Smooth muscle cell (in vitro differentiated cells): ENCODE measurements around the gene EGFL7. TPM values are rescaled to one million over a fixed set of nuclear protein-coding genes. Genes with fewer than 3 reads are reported as not detected.
A peak's percentile ranks its signal among the peaks of the same experiment; 100 is the strongest.

Experiments
- DNase-seq: peaks from one replicate; lab custom pipeline; 2025; ENCODE audit not compliant: unreplicated experiment; lab: John Stamatoyannopoulos, UW
- H2AFZ ChIP-seq: fragments of 200-600 bp; sonication (generic); 2 replicates; pipeline ENCODE4 v1.6.0; 2016; ENCODE audit warnings: antibody characterized with exemption, low read depth, mild to moderate bottlenecking
- H3F3A ChIP-seq: fragments of 200-600 bp; sonication (generic); 2 replicates; pipeline ENCODE4 v1.6.0; 2017; ENCODE audit warnings: antibody characterized with exemption, low read depth
- H3K27ac ChIP-seq: fragments of 200-600 bp; sonication (generic); 2 replicates; pipeline ENCODE4 v1.5.1; 2016; ENCODE audit warnings: low read depth, mild to moderate bottlenecking
- H3K27me3 ChIP-seq: fragments of 200-600 bp; sonication (generic); 2 replicates; pipeline ENCODE4 v1.6.1; 2016; ENCODE audit warnings: low read depth, mild to moderate bottlenecking
- H3K36me3 ChIP-seq: fragments of 200-600 bp; sonication (generic); 2 replicates; pipeline ENCODE4 v1.5.1; 2016; ENCODE audit warnings: low read depth
- H3K4me1 ChIP-seq: fragments of 200-600 bp; sonication (generic); 2 replicates; pipeline ENCODE4 v1.5.1; 2016; ENCODE audit warnings: low read depth
- H3K4me2 ChIP-seq: fragments of 200-600 bp; sonication (generic); 2 replicates; pipeline ENCODE4 v1.6.0; 2016; ENCODE audit warnings: mild to moderate bottlenecking
- H3K4me3 ChIP-seq: fragments of 200-600 bp; sonication (generic); 2 replicates; pipeline ENCODE4 v1.5.1; 2016; ENCODE audit warnings: mild to moderate bottlenecking
- H3K79me2 ChIP-seq: fragments of 200-600 bp; sonication (generic); 2 replicates; pipeline ENCODE4 v1.6.0; 2016; ENCODE audit warnings: low read depth, mild to moderate bottlenecking
- H3K9ac ChIP-seq: fragments of 200-600 bp; sonication (generic); 2 replicates; pipeline ENCODE4 v1.6.0; 2016; ENCODE audit warnings: low read depth
- H3K9me3 ChIP-seq: fragments of 200-600 bp; sonication (generic); replicated peaks from 2 replicates; pipeline ENCODE4 v1.5.1; 2016; ENCODE audit warnings: low read depth
- H4K20me1 ChIP-seq: fragments of 200-600 bp; sonication (generic); 2 replicates; pipeline ENCODE4 v1.6.0; 2016; ENCODE audit warnings: low read depth
- WGBS: methylation state at CpG from one replicate; pipeline ENCODE4 v1.1.7; 2016; ENCODE audit warnings: low lambda C conversion rate; 5-methylcytosine and 5-hydroxymethylcytosine counted together
- polyA plus RNA-seq: library from polyadenylated mRNA; unstranded; fragments of >200 nt; fragmentation: Nextera tagmentation; extraction: Ambion mirVana; gene quantifications from 2 replicates; pipeline ENCODE4 v1.2.1, GENCODE V29; 2016
- total RNA-seq: library from RNA; depleted of rRNA; stranded (reverse); fragments of >200 nt; gene quantifications from 2 replicates; pipeline ENCODE4 v1.2.3, GENCODE V29; 2014
- TF ChIP-seq, protein P1 (sequence below): fragments of 200-600 bp; sonication (generic); IDR thresholded peaks from 2 replicates; pipeline ENCODE4 v1.5.1; 2017; ENCODE audit warnings: borderline replicate concordance, mild to moderate bottlenecking, antibody characterized with exemption; ENCODE audit not compliant: insufficient read depth, poor library complexity, severe bottlenecking

The EGFL7 gene
- total RNA-seq (60.3 and 61.8 TPM in 2 replicates), polyA plus RNA-seq (196 and 239 TPM in 2 replicates)

DNA sequence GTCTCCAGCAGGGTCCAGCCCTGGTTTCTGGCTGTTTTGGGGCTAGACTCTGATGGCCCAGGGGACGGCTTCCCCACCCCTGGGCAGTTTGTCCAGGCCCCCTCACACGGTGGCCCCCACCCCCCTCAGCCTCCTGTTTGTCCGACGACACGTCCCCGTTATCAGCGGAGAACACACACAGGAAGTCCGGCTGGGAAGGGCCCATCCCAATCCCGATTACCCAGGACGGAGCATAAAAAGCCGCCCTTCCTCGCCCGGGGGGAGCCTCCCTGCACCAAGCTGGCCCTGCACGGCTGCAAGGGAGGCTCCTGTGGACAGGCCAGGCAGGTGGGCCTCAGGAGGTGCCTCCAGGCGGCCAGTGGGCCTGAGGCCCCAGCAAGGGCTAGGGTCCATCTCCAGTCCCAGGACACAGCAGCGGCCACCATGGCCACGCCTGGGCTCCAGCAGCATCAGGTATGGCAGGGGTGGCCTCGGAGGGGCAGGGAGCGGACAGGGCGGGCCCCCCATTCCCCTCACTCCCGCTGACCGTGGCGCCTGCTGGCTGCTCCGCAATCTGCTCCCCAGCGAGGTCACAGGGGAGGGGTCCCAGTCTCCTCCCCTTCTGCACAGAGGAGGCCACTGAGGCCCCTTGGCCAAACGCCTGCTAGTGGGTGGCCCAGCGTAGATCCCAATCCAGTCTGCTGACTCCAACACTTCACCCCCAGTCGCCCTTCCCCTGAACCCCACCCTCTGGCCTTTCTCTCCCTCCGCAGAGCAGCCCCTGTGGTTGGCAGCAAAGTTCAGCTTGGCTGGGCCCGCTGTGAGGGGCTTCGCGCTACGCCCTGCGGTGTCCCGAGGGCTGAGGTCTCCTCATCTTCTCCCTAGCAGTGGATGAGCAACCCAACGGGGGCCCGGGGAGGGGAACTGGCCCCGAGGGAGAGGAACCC lies at the start of gene EGFL7:
Gene EGFL7, plus strand, starts transcription at position 261 of the 926 bp plus-strand sequence. CDS start 5,367 bp downstream, outside the sequence.
- H3K36me3 ChIP-seq, result no peaks in the 10 kb centered on the region
- WGBS, result 75% methylated on average over 35 of the region's 38 CpGs
- H3K4me3 ChIP-seq, result no peak within 1 kb of the TSS
- no peaks in the 10 kb centered on the region for H4K20me1 ChIP-seq
- no peaks in the 10 kb centered on the region for H3K4me1 ChIP-seq
- no peaks in the 10 kb centered on the region for H3K27me3 ChIP-seq
- no peaks in the 10 kb centered on the region for H3K79me2 ChIP-seq
- no peak within 1 kb of the TSS for H3K9ac ChIP-seq
- H2AFZ ChIP-seq, result no peak within 1 kb of the TSS
- no peaks in the 10 kb centered on the region for H3F3A ChIP-seq
- no peak within 1 kb of the TSS for H3K4me2 ChIP-seq
- TF ChIP-seq, protein P1, sequence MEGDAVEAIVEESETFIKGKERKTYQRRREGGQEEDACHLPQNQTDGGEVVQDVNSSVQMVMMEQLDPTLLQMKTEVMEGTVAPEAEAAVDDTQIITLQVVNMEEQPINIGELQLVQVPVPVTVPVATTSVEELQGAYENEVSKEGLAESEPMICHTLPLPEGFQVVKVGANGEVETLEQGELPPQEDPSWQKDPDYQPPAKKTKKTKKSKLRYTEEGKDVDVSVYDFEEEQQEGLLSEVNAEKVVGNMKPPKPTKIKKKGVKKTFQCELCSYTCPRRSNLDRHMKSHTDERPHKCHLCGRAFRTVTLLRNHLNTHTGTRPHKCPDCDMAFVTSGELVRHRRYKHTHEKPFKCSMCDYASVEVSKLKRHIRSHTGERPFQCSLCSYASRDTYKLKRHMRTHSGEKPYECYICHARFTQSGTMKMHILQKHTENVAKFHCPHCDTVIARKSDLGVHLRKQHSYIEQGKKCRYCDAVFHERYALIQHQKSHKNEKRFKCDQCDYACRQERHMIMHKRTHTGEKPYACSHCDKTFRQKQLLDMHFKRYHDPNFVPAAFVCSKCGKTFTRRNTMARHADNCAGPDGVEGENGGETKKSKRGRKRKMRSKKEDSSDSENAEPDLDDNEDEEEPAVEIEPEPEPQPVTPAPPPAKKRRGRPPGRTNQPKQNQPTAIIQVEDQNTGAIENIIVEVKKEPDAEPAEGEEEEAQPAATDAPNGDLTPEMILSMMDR, result no peak
- no peak for DNase-seq
- H3K27ac ChIP-seq, result no peak within 1 kb of the TSS
- no peaks in the 10 kb centered on the region for H3K9me3 ChIP-seq

DNA sequence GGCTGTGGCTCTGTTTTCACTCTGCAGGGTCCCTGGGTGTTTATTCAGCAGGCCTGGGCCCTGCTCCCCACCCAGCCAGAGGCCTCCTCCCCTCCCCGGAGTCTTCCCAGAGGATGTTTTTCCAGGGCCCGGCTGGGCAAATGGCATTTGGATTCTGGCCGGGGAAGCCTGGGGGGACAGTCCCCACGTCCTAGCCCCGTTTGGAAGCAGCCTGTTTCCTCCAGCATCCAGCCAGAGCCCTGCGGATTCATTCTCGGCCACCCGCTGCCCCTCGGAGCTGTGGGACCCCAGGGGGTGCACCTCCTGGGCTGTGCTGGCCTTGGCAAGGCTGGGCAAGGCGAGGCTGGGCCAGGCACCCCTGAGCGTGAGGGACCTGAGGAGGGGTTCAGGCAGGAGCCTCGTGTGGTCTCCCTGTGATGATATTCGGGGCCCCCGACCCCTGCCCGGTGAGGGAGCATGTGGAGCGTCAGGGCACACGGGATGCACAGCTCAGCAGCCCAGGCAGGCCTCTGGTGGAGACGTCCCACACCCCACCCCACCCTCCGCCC lies 48.8 kb upstream of the EGFL7 start:
- no peak for DNase-seq
- TF ChIP-seq, protein P1, result no peak
- H3F3A ChIP-seq, result no peaks in the 10 kb centered on the region
- WGBS, result 60% methylated on average over 15 of the region's 19 CpGs
- H3K4me2 ChIP-seq, result peak overlapping the region; percentile 73
- no peak overlapping the region for H3K4me3 ChIP-seq
- peak overlapping the region; percentile 52 for H3K27ac ChIP-seq
- H3K9me3 ChIP-seq, result no peaks in the 10 kb centered on the region
- no peaks in the 10 kb centered on the region for H3K36me3 ChIP-seq
- no peaks in the 10 kb centered on the region for H3K79me2 ChIP-seq
- H3K4me1 ChIP-seq, result peaks cover 7% of the 10 kb centered on the region
- peak overlapping the region; percentile 69 for H2AFZ ChIP-seq
- no peaks in the 10 kb centered on the region for H4K20me1 ChIP-seq
- H3K9ac ChIP-seq, result no peak overlapping the region
- no peaks in the 10 kb centered on the region for H3K27me3 ChIP-seq

DNA sequence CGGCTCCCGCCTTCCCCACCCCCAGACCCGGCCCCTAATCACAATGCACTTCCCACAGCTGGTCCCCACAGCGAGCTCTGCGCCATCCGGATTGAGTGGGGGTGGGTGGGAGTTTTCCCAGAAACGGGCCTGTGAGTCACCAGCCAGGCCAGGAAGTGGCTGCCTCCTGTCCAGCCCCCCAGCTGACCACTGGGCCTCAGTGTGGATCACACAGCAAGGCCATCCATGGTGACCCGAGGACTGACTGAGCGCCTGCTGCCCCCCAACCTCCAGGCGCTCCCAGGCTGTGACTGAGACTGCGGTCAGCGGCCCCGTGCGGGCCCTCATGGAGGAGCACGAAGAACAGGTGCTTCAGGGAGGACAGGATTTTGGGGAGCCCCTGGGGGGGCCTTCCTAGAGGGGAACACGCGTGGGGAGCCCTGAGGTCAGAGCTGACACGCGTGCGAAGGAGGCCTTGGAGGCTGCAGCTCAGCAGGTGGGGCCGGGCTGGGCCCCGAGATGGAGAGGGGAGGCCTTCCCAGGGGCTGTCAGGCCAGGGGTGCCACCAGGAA lies 48.3 kb upstream of the EGFL7 start:
- no peak overlapping the region for H3K9ac ChIP-seq
- no peaks in the 10 kb centered on the region for H3K79me2 ChIP-seq
- H3K4me3 ChIP-seq, result no peak overlapping the region
- H3F3A ChIP-seq, result no peaks in the 10 kb centered on the region
- no peak overlapping the region for H3K27ac ChIP-seq
- H3K4me2 ChIP-seq, result peak overlapping the region; percentile 73
- WGBS, result 73% methylated on average over 16 of the region's 22 CpGs
- H4K20me1 ChIP-seq, result no peaks in the 10 kb centered on the region
- no peak overlapping the region for H2AFZ ChIP-seq
- no peaks in the 10 kb centered on the region for H3K36me3 ChIP-seq
- peaks cover 7% of the 10 kb centered on the region for H3K4me1 ChIP-seq
- H3K27me3 ChIP-seq, result no peaks in the 10 kb centered on the region
- no peak for DNase-seq
- TF ChIP-seq, protein P1, result no peak
- H3K9me3 ChIP-seq, result no peaks in the 10 kb centered on the region
